OCI-M1 (cell line): ENCODE results near the gene APPL2.
"Not testable (repeated sequence)": the region's sequence is repeated elsewhere in the genome, so short reads cannot be mapped to it uniquely, and the experiment has no call there.

Experiments used
- DNase-seq: peaks from one replicate; lab custom pipeline; 2025; lab: John Stamatoyannopoulos, UW

Gene APPL2

DNA sequence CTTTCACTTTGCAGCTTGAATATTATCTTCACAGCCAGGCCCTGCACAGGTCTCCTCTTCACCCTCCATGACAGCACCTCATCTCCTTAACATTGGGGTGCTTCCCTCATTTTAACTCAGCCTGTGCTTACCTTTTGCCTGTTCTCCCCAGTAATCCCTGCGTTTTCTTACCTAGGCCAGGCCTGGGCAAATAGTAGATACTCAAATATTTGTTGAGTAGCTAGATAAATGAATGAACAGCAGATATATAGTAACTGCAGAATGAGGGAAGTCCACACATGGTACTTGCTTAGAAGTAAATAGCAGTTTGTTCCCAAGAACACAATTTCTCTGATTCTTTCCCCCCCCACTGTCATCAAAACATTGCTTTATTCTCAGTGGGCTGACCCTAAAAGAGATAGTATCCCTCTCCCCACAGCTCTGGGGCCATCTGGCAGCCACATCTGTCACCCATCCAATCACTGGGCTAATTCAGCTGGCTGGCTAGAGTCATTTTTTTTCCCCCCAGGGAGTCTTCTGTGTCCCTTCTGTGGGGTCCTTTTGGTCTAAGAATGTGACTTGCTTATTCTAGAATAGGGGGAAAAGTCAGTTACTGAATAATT lies 43.2 kb downstream of the APPL2 start:
- DNase-seq = no peak

DNA sequence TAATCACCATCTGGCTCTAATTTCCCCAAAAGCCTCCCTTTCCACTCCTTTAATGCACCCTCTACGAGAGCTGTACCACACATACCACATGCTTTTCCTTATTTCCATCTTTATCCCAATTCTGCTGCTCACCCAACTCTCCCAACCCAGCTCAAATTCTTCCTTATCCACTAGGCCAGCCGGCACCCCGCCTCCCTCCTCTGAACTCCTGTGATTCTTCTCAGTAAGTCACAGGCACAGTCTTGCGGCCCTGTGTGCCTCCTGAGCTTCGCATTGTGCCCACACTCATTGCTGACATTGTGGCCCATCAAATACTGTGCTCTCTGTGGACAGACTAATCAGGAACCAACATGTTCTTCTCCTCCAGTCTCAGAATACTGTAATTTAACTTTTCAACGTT lies 45.4 kb downstream of the APPL2 start:
- DNase-seq = no peak

DNA sequence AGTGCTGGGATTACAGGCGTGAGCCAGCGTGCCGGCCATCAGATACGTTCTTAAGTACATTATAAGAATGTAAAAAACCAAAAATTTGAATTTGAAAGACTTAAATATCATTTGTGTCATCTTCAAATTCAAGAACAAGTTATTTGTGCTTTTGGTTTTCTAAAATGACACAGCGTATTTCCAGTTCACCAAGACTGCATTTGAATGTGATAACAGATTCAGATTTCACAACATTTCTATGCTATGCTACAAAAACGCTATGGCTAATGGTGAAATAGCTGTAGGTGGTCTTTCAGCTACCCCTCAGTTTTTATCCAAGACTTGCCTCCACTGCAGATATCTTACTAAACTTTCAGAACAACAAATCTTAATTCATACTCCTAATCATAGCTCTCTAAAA lies 46.7 kb downstream of the APPL2 start:
- DNase-seq = no peak

DNA sequence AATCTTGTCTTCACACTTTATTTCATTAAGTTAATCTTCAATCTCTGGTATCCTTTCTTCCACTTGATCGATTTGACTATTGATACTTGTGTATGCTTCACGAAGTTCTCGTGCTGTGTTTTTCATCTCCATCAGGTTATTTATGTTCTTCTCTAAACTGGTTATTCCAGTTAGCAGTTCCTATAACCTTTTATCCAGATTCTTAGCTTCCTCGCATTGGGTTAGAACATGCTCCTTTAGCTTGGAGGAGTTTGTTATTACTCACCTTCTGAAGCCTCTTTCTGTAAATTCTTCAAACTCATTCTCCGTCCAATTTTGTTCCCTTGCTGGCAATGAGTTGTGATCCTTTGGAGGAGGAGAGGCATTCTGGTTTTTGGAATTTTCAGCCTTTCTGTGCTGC lies 52.0 kb downstream of the APPL2 start:
- DNase-seq = not testable (repeated sequence)

- not testable (repeated sequence) for DNase-seq
Measured at GRCh38 chr12:105183406-105183805, 52.6 kb downstream of the APPL2 start.

- not testable (repeated sequence) for DNase-seq
Measured at GRCh38 chr12:105179114-105179513, 56.9 kb downstream of the APPL2 start.

GRCh38 chr12:105177208-105177607 lies 58.8 kb downstream of the APPL2 start:
- no peak for DNase-seq

DNA sequence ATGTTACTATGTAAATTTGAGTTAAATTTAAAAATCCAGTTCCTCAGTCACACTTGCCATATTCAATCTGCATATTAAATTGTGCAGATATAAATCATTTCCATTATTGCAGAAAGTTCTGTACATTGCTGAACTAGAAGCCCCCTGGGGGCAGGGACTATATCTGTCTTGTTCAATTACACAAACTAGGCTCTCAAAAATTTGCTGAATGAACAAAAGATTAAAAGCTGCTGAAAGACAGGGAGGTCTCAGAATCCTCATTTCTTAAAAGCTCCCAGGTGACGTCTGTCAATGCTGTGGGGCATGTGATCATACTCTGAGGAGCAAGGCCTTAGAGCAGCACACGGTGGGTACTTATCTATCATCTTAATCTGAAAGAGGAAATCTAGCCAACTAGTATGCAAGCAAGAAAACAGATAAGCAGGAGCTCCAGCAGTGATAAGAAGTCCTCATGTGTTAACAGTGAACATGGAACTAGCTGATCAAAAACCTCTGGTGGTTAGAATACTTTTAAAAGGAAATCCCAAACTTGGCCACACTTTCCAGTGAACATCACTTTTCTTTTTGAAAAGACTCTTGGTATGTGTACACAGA lies 60.5 kb downstream of the APPL2 start:
- peak; percentile 45 for DNase-seq

GRCh38 chr12:105171691-105172436 lies 64.1 kb downstream of the APPL2 start:
- peak; percentile 72 for DNase-seq

- no peak for DNase-seq
Measured at GRCh38 chr12:105170139-105170538, 65.8 kb downstream of the APPL2 start.

GRCh38 chr12:105168006-105168405 lies 68.0 kb downstream of the APPL2 start:
- no peak for DNase-seq

DNA sequence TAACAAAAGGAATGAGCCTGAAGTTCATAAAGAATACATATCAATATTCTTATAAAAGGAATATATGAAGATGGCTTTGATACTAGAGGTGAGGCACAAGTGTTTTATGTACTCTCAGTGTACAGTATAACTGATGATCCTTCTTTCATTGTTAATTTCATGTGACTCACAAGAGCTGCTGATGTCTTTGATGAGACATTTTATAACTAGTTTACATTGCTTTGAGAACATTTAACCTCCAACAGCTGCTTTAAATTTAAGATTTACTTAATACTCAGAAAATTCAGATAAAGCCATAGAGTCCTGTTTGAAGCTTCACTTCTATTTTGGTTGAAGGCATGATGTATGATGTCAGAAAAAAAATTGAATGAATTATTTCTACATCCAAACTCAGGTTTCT lies 68.6 kb downstream of the APPL2 start:
- DNase-seq = no peak

DNA sequence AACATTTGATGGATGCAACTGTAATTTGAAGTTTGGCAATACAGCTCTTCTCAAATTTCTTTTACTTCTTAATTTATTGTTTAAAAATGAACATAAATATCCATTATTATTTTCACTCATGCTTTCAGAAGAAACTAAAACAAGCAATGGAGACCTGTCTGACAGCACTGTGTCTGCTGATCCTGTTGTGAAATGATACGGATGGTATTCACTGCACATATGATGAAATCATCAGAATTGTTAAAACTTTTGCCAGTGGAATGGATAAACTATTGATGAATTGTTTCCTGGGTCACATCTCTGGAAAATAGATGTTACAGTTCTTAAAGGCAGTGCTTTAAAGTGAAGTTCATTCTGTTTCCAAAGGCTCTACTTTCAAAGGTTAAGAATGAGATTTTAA lies 69.2 kb downstream of the APPL2 start:
- no peak for DNase-seq

DNA sequence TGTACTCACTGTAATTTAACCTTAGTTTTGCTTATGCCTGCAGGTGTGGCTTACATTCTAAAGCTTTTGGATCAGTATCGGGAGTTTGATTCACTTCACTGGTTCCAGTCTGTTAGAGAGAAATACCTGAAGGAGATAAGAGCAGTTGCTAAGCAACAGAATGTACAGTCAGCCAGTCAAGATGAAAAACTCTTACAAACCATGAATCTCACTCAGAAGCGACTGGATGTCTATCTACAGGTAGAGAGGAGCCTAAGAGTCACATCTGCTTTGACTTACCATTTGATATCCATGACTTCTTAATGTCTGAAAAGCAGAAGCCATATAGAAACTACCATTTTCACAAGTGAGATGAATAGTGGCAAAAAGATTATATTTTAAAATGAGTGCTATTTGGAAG lies 71.9 kb downstream of the APPL2 start:
- no peak for DNase-seq

DNA sequence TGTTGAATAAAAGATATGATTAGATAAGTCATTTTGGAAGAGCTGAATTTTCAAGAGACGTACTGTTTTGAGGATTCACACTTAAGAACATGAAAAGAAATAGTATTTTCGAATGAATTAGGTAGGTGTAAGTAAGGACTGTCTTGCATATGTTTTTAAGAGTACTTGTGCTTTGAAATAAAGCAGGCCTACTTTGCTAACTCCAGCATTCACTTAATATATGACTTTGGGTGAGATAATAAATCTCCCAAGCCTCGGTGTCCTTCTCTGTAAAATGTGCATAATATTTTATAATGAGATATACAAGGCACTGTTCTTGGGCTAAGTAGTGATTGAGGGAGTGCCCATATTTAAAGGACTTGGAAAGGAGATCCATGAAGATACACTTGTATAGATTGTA lies 73.8 kb downstream of the APPL2 start:
- no peak for DNase-seq

DNA sequence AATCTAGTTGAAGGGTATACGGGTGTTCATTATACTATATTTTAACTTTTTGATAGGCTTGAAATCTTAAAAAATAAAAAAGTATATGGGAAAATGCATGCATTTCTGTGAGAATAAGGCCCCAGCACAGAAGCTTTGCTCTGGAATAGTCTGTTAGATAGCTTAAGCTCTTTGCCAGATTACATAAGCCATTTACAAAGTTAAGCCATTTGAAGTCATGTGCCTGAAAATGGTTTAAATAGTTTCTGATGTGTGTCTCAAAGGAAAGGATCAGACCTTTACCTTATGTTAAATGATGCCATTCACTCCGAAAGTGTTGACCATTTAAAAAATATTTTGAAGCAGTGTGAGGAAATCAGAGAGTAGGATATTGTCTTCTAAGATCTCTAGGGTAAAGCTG lies 77.1 kb downstream of the APPL2 start:
- DNase-seq = no peak

DNA sequence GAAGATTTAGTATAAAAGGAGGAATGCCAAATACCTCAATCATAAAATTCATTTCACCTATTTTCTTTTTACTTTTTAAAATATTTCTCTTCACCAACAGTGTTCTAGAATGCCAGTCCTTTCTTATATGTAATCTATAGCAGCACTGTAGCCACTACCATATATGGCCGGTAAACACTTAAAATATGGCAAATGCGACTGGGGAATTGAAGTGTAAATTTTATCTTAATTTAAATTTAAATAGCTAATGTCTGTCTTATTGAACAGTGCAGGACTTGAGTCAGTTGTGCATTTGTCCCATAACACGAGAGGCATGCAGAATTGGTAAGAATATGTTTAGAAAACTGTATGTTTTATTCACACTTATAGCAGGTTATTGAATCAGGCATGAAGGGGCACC lies 78.4 kb downstream of the APPL2 start:
- no peak for DNase-seq

DNA sequence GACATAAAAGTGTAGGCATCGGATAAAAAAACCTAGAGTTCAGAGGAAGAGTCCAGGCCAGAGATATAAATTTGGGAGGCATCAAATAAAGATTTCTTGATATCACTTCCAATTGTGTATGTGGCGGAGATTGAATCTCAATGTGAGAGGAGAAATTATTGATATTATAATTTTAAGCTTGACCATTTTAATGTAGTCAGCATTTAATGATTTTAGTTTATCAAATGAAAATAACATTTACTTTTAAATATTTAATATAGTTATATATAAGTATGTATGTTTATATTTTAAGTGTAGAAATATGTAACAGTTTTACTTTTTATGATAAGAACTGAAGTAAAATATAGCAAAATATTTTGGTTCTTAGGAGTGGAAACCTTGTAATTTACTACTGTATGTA lies 79.7 kb downstream of the APPL2 start:
- no peak for DNase-seq

DNA sequence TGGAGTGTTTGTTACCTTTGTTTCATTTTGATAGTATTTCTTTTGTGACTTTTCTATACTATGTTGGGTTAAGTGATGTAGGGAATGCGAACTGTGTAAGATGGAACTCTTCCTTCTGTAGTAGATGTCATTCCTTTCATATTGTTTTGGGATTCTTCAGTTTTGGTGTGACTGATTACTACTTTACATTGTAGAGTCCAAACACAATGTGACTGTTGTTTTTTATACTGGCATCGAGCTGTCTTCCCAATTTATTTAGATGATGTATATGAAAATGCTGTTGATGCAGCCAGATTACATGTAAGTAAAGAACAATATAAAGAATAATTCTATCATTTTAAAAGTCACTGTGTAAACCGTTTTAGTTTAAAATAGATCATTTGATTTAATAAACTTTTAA lies 93.7 kb downstream of the APPL2 start:
- DNase-seq = no peak

GRCh38 chr12:105141320-105141922 lies 94.6 kb downstream of the APPL2 start:
- no peak for DNase-seq

DNA sequence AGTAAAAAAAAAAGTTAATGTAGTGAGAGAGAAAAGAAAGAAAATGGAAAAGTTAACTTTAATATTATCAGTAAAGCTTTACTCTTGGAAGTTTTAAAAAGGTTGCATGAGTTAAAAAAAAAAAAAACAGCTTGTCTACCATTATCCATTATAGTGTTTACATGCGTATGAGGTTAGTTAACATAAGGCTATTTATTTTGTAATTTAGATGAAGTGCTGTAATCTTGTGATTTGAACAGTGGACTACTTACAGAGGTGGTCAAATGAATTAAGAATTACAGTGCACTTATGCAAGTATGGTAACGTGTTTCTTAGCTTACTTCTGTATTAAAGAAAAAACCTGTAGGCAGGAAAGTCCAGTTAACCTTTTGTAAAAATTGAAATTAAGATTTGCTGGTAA lies 97.7 kb downstream of the APPL2 start:
- DNase-seq = no peak
